K562 (cell line): ENCODE data around the gene KIF9. TPM values are rescaled to one million over a fixed set of nuclear protein-coding genes. Genes with fewer than 3 reads are reported as not detected.

Experiments used
- ARID2 ChIP-seq: fragments of 450-650 bp; IDR thresholded peaks from 2 replicates; pipeline ENCODE4 v1.6.1; 2017; ENCODE audit warnings: antibody characterized with exemption, mild to moderate bottlenecking
- ETV1 ChIP-seq: fragments of 450-650 bp; conservative IDR thresholded peaks from 2 replicates; pipeline ENCODE4 v1.6.1; 2016; ENCODE audit warnings: missing genetic modification characterization, control low read depth, low read depth, missing compliant biosample characterization
- FOXJ2 ChIP-seq: fragments of 200-800 bp; sonication (Bioruptor generic); IDR thresholded peaks from 2 replicates; pipeline ENCODE4 v1.6.1; 2016; ENCODE audit warnings: missing genetic modification characterization, missing compliant biosample characterization
- KLF6 ChIP-seq: fragments of 250-450 bp; sonication (Bioruptor Pico); IDR thresholded peaks from 2 replicates; pipeline ENCODE4 v1.4.0; 2020; ENCODE audit warnings: mild to moderate bottlenecking, moderate library complexity, borderline replicate concordance
- NCOR1 ChIP-seq: fragments of 450-650 bp; IDR thresholded peaks from 2 replicates; pipeline ENCODE4 v1.6.1; 2016; ENCODE audit warnings: mild to moderate bottlenecking, moderate library complexity
- PHB ChIP-seq: fragments of 250-450 bp; sonication (Bioruptor Pico); IDR thresholded peaks from 2 replicates; pipeline ENCODE4 v1.5.0; 2021
- PRMT5 ChIP-seq: sonication (generic); formaldehyde crosslinking; IDR thresholded peaks from 2 replicates; pipeline ENCODE4 v1.5.0; 2020; ENCODE audit warnings: missing genetic modification reagents
- RB1 ChIP-seq: fragments of 450-650 bp; IDR thresholded peaks from 2 replicates; pipeline ENCODE4 v1.6.1; 2017; ENCODE audit warnings: low read depth, mild to moderate bottlenecking
- RFX5 ChIP-seq: IDR thresholded peaks from 2 replicates; pipeline ENCODE4 v1.6.1; 2011; ENCODE audit warnings: low read depth, mild to moderate bottlenecking, improper control_type of control experiment, low read length
- RUNX1 ChIP-seq: sonication (generic); IDR thresholded peaks from 2 replicates; pipeline ENCODE4 v1.6.1; 2016; ENCODE audit warnings: antibody characterized with exemption, low read depth
- STAT5A ChIP-seq: IDR thresholded peaks from 2 replicates; pipeline ENCODE4 v1.6.1; 2012; ENCODE audit warnings: low read length, inconsistent platforms, borderline replicate concordance
- TAF7 ChIP-seq: fragments of 450-650 bp; IDR thresholded peaks from 2 replicates; pipeline ENCODE4 v1.6.1; 2016; ENCODE audit warnings: missing genetic modification characterization, missing compliant biosample characterization
- TCFL5 ChIP-seq: fragments of 250-450 bp; sonication (Bioruptor Pico); conservative IDR thresholded peaks from 2 replicates; pipeline ENCODE4 v1.6.1; 2021; ENCODE audit warnings: mild to moderate bottlenecking, moderate library complexity, matching md5 sums
- ZNF589 ChIP-seq: fragments of 200-800 bp; sonication (Bioruptor generic); IDR thresholded peaks from 2 replicates; pipeline ENCODE4 v1.6.1; 2016; ENCODE audit warnings: low read depth, missing genetic modification characterization, missing compliant biosample characterization
- ZNF766 ChIP-seq: fragments of 200-800 bp; sonication (Bioruptor generic); conservative IDR thresholded peaks from 2 replicates; pipeline ENCODE4 v1.6.1; 2016; ENCODE audit warnings: missing genetic modification characterization, missing compliant biosample characterization
- ZSCAN32 ChIP-seq: fragments of 450-650 bp; formaldehyde crosslinking; IDR thresholded peaks from 2 replicates; pipeline ENCODE4 v1.4.0; 2020; ENCODE audit warnings: mild to moderate bottlenecking, moderate library complexity
- polyA plus RNA-seq, 8 experiments: library from polyadenylated mRNA; depleted of rRNA in 4 of 8; stranded (reverse) in 5 of 8; unstranded in 3 of 8; fragments of >200 nt; fragmentation: Nextera tagmentation in 2 of 8; fragmentation: Illumina TruSeq in 1 of 8; extraction: Ambion mirVana in 2 of 8; extraction: Trizol in 1 of 8; gene quantifications; 2 replicates each; pipeline versions ENCODE4 v1.2.1 to v1.2.3, GENCODE V29; 2011 to 2014; ENCODE audit warnings: inconsistent platforms in 1 of 8, missing spikeins in 1 of 8
- total RNA-seq, 7 experiments: library from RNA; depleted of rRNA in 6 of 7; stranded (reverse); fragments of >200 nt in 6 of 7; fragmentation: Illumina TruSeq in 2 of 7; extraction: Trizol in 2 of 7; gene quantifications; 2 replicates each; pipeline versions ENCODE4 v1.2.1 to v1.2.3, GENCODE V29; 2011 to 2021; ENCODE audit warnings: low replicate concordance in 1 of 7
- TF ChIP-seq, protein P1 (sequence below), 3 experiments: fragments of 200-800 bp in 1 of 3; fragments of 250-450 bp in 1 of 3; fragments of 450-650 bp in 1 of 3; sonication (Bioruptor Pico) in 1 of 3; sonication (Bioruptor generic) in 1 of 3; formaldehyde crosslinking in 1 of 3; IDR thresholded peaks; 2 replicates each; pipeline versions ENCODE4 v1.6.1 to v1.8.0; 2016 to 2022; ENCODE audit warnings: mild to moderate bottlenecking in 2 of 3, missing genetic modification characterization in 2 of 3, missing compliant biosample characterization in 1 of 3, moderate library complexity in 1 of 3
- TF ChIP-seq, protein P2 (sequence below): fragments of 200-800 bp; sonication (Bioruptor generic); IDR thresholded peaks from 2 replicates; pipeline ENCODE4 v1.6.1; 2017; ENCODE audit warnings: missing genetic modification characterization, missing compliant biosample characterization
- TF ChIP-seq, protein P3 (sequence below): sonication (generic); formaldehyde crosslinking; IDR thresholded peaks from 2 replicates; pipeline ENCODE4 v1.8.1; 2023; ENCODE audit warnings: missing genetic modification reagents, mild to moderate bottlenecking, borderline replicate concordance

Gene KIF9
- total and polyA plus RNA-seq, 9 of the 15 experiments (the other 6 are each of a cell fraction or from before 2014, with no cell fraction given): 16.9 to 56.9 (median 25.0) TPM

DNA sequence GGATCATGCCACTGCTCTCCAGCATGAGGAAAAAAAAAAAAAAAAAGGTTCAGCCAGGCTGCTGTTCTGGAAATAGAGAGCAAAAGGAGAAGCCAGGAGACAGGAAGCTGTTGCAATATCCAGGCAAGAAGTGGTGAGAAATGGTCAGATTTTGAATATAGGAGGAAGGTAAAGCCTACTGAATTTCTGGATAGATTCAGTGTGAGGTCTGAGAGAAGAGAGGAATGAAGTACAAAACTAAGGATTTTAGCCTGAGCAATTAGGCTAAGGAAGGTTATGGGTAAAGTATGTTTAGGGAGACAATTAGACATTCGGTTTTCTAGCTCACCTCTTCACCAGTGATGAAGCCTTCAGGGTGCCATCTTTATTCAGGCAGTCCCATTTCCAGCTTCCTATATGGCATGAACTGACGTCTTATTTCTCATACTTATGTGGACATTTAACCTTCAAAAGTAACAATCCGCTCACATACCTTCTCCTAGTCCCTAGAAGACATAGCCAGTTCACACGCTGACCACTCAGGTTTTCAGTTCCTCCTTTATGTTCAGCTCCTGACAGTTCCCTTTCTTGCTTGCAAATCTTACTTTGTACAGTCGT lies 57.2 kb downstream of the KIF9 start (continued):
- TF ChIP-seq, protein P1, sequence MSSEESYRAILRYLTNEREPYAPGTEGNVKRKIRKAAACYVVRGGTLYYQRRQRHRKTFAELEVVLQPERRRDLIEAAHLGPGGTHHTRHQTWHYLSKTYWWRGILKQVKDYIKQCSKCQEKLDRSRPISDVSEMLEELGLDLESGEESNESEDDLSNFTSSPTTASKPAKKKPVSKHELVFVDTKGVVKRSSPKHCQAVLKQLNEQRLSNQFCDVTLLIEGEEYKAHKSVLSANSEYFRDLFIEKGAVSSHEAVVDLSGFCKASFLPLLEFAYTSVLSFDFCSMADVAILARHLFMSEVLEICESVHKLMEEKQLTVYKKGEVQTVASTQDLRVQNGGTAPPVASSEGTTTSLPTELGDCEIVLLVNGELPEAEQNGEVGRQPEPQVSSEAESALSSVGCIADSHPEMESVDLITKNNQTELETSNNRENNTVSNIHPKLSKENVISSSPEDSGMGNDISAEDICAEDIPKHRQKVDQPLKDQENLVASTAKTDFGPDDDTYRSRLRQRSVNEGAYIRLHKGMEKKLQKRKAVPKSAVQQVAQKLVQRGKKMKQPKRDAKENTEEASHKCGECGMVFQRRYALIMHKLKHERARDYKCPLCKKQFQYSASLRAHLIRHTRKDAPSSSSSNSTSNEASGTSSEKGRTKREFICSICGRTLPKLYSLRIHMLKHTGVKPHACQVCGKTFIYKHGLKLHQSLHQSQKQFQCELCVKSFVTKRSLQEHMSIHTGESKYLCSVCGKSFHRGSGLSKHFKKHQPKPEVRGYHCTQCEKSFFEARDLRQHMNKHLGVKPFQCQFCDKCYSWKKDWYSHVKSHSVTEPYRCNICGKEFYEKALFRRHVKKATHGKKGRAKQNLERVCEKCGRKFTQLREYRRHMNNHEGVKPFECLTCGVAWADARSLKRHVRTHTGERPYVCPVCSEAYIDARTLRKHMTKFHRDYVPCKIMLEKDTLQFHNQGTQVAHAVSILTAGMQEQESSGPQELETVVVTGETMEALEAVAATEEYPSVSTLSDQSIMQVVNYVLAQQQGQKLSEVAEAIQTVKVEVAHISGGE (CRISPR knock-in tag; IDR thresholded peaks at IDR 0.05): no peak
- TF ChIP-seq, protein P2, sequence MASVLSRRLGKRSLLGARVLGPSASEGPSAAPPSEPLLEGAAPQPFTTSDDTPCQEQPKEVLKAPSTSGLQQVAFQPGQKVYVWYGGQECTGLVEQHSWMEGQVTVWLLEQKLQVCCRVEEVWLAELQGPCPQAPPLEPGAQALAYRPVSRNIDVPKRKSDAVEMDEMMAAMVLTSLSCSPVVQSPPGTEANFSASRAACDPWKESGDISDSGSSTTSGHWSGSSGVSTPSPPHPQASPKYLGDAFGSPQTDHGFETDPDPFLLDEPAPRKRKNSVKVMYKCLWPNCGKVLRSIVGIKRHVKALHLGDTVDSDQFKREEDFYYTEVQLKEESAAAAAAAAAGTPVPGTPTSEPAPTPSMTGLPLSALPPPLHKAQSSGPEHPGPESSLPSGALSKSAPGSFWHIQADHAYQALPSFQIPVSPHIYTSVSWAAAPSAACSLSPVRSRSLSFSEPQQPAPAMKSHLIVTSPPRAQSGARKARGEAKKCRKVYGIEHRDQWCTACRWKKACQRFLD (CRISPR knock-in tag): peak; percentile 75; the same call in 1 of the 2 replicates
- TF ChIP-seq RUNX1: no peak
- TF ChIP-seq KLF6: peak; percentile 92
- no peak for TF ChIP-seq STAT5A
- TF ChIP-seq ZNF589 (CRISPR knock-in tag): peak; percentile 98
- TF ChIP-seq, protein P3, sequence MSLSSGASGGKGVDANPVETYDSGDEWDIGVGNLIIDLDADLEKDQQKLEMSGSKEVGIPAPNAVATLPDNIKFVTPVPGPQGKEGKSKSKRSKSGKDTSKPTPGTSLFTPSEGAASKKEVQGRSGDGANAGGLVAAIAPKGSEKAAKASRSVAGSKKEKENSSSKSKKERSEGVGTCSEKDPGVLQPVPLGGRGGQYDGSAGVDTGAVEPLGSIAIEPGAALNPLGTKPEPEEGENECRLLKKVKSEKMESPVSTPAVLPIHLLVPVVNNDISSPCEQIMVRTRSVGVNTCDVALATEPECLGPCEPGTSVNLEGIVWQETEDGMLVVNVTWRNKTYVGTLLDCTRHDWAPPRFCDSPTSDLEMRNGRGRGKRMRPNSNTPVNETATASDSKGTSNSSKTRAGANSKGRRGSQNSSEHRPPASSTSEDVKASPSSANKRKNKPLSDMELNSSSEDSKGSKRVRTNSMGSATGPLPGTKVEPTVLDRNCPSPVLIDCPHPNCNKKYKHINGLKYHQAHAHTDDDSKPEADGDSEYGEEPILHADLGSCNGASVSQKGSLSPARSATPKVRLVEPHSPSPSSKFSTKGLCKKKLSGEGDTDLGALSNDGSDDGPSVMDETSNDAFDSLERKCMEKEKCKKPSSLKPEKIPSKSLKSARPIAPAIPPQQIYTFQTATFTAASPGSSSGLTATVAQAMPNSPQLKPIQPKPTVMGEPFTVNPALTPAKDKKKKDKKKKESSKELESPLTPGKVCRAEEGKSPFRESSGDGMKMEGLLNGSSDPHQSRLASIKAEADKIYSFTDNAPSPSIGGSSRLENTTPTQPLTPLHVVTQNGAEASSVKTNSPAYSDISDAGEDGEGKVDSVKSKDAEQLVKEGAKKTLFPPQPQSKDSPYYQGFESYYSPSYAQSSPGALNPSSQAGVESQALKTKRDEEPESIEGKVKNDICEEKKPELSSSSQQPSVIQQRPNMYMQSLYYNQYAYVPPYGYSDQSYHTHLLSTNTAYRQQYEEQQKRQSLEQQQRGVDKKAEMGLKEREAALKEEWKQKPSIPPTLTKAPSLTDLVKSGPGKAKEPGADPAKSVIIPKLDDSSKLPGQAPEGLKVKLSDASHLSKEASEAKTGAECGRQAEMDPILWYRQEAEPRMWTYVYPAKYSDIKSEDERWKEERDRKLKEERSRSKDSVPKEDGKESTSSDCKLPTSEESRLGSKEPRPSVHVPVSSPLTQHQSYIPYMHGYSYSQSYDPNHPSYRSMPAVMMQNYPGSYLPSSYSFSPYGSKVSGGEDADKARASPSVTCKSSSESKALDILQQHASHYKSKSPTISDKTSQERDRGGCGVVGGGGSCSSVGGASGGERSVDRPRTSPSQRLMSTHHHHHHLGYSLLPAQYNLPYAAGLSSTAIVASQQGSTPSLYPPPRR: no peak
- TF ChIP-seq TAF7 (tag): peak; percentile 48; the same call in 1 of the 2 replicates
- TF ChIP-seq ZSCAN32 (CRISPR knock-in tag): 0 out of 2 replicates have a peak, but pooled peaks have one; percentile 10
- TF ChIP-seq FOXJ2 (tag): 0 out of 2 replicates have a peak, but pooled peaks have one; percentile 35
- TF ChIP-seq PHB (CRISPR knock-in tag): no peak
- TF ChIP-seq ETV1: peak; percentile 35; the same call in 1 of the 2 replicates
- TF ChIP-seq NCOR1: no peak
- TF ChIP-seq PRMT5 (CRISPR knock-in tag): no peak
- peak; percentile 86 for TF ChIP-seq ZNF766
- TF ChIP-seq RFX5: no peak
- TF ChIP-seq ARID2: no peak
- TF ChIP-seq RB1: no peak
- TF ChIP-seq TCFL5 (CRISPR knock-in tag): peak; percentile 66; the same call in 1 of the 2 replicates
